GM18499 (cell line): Measurements from ENCODE around the gene TUBAL3.
A peak's percentile ranks its signal among the peaks of the same experiment; 100 is the strongest.

Experiments used
- ATAC-seq: cut with Tn5 transposase; IDR thresholded peaks from one replicate; pipeline ENCODE4 v1.9.1; 2021; ENCODE audit warnings: moderate number of reproducible peaks; ENCODE audit not compliant: insufficient read depth, unreplicated experiment

TUBAL3 gene

GRCh38 chr10:5404208-5405041 is at the start of gene TUBAL3:
TSS of gene TUBAL3 (minus strand) at chr10:5404828. CDS start at chr10:5404792, 36 bp downstream.
- ATAC-seq: no peak

GRCh38 chr10:5453749-5454489 is 49.3 kb upstream of the TUBAL3 start:
- ATAC-seq: no peak

GRCh38 chr10:5450605-5451384 is 46.2 kb upstream of the TUBAL3 start:
- ATAC-seq: no peak

- no peak for ATAC-seq
Observed at GRCh38 chr10:5449823-5450222, 45.2 kb upstream of the TUBAL3 start.

GRCh38 chr10:5449227-5449626 is 44.6 kb upstream of the TUBAL3 start:
- no peak for ATAC-seq

GRCh38 chr10:5448333-5449001 is 43.8 kb upstream of the TUBAL3 start:
- ATAC-seq: no peak

GRCh38 chr10:5447611-5448071 is 43.0 kb upstream of the TUBAL3 start:
- peak; percentile 55 for ATAC-seq

GRCh38 chr10:5447056-5447455 is 42.4 kb upstream of the TUBAL3 start:
- ATAC-seq: no peak

- no peak for ATAC-seq
Observed at GRCh38 chr10:5446390-5446926, 41.8 kb upstream of the TUBAL3 start.

- ATAC-seq: no peak
Observed at GRCh38 chr10:5445006-5445405, 40.4 kb upstream of the TUBAL3 start.

- ATAC-seq: peak; percentile 64
Observed at GRCh38 chr10:5443429-5443828, 38.8 kb upstream of the TUBAL3 start.

GRCh38 chr10:5442990-5443370 is 38.4 kb upstream of the TUBAL3 start:
- no peak for ATAC-seq

- no peak for ATAC-seq
Observed at GRCh38 chr10:5442065-5442989, 37.7 kb upstream of the TUBAL3 start.

- ATAC-seq: no peak
Observed at GRCh38 chr10:5441106-5441505, 36.5 kb upstream of the TUBAL3 start.

GRCh38 chr10:5440206-5440605 is 35.6 kb upstream of the TUBAL3 start:
- no peak for ATAC-seq

GRCh38 chr10:5435328-5435727 is 30.7 kb upstream of the TUBAL3 start:
- ATAC-seq: no peak

- ATAC-seq: no peak
Observed at GRCh38 chr10:5434017-5434753, 29.6 kb upstream of the TUBAL3 start.

GRCh38 chr10:5433182-5433581 is 28.6 kb upstream of the TUBAL3 start:
- no peak for ATAC-seq
